ENCODE measurements around the gene CSF3R.

The CSF3R gene

GRCh38 chr1:36466370-36467026 is 16.2 kb downstream of the CSF3R start:
- Mint-ChIP-seq H3K4me1 (peaks cover 17% of the 10 kb centered on the region), H3K27me3 (no peaks in the 10 kb centered on the region), H3K4me3 (no peak overlapping the region), H3K36me3 (no peaks in the 10 kb centered on the region), H3K27ac (no peak overlapping the region), H3K9me3 (no peaks in the 10 kb centered on the region)
- no peak for DNase-seq (ENCODE audit: low spot score in 2 of 2)
- no peak for ATAC-seq (ENCODE audit: low read depth)

- Mint-ChIP-seq H3K27ac (peak overlapping the region; percentile 89), H3K36me3 (peaks cover 3% of the 10 kb centered on the region), H3K4me1 (peaks cover 20% of the 10 kb centered on the region), H3K9me3 (no peaks in the 10 kb centered on the region), H3K4me3 (no peak overlapping the region), H3K27me3 (no peaks in the 10 kb centered on the region)
- DNase-seq (ENCODE audit: low spot score in 2 of 2) (no peak), ATAC-seq (ENCODE audit: low read depth) (no peak)
Observed at GRCh38 chr1:36465731-36466369, 16.9 kb downstream of the CSF3R start.

- peak; percentile 51 for ATAC-seq (ENCODE audit: low read depth)
Observed at GRCh38 chr1:36464605-36465393, 17.9 kb downstream of the CSF3R start.

GRCh38 chr1:36463803-36464604 is 18.7 kb downstream of the CSF3R start, which contains the start of gene MRPS15:
Gene MRPS15 (minus strand): TSS chr1:36464384. CDS start chr1:36464275, 109 bp downstream.
- peak within 1 kb of the TSS; percentile 96 for H3K4me3 Mint-ChIP-seq
- no peaks in the 10 kb centered on the region for H3K9me3 Mint-ChIP-seq
- DNase-seq (ENCODE audit: low spot score in 2 of 2) (peak; percentile 93), ATAC-seq (ENCODE audit: low read depth) (peak; percentile 97)
- H3K4me1 Mint-ChIP-seq, result peaks cover 24% of the 10 kb centered on the region
- H3K36me3 Mint-ChIP-seq, result peaks cover 10% of the 10 kb centered on the region
- H3K27ac Mint-ChIP-seq, result peak within 1 kb of the TSS; percentile 89
- no peaks in the 10 kb centered on the region for H3K27me3 Mint-ChIP-seq

More at GRCh38 chr1:36464605-36465393, 17.9 kb downstream of the CSF3R start:
- Mint-ChIP-seq H3K9me3 (no peaks in the 10 kb centered on the region), H3K27ac (peak overlapping the region; percentile 89), H3K4me1 (peaks cover 20% of the 10 kb centered on the region), H3K36me3 (peaks cover 6% of the 10 kb centered on the region), H3K4me3 (peak overlapping the region; percentile 96), H3K27me3 (no peaks in the 10 kb centered on the region)
- no peak for DNase-seq (ENCODE audit: low spot score in 2 of 2)

GRCh38 chr1:36463463-36463802 is 19.3 kb downstream of the CSF3R start:
- H3K4me3 Mint-ChIP-seq, result peak overlapping the region; percentile 96
- peaks cover 24% of the 10 kb centered on the region for H3K4me1 Mint-ChIP-seq
- no peaks in the 10 kb centered on the region for H3K9me3 Mint-ChIP-seq
- no peak for ATAC-seq (ENCODE audit: low read depth)
- DNase-seq (ENCODE audit: low spot score in 2 of 2), result no peak
- H3K27me3 Mint-ChIP-seq, result no peaks in the 10 kb centered on the region
- H3K36me3 Mint-ChIP-seq, result peaks cover 14% of the 10 kb centered on the region
- peak overlapping the region; percentile 89 for H3K27ac Mint-ChIP-seq

GRCh38 chr1:36458910-36459309 is 23.8 kb downstream of the CSF3R start:
- H3K4me3 Mint-ChIP-seq, result no peak overlapping the region
- DNase-seq (ENCODE audit: low spot score in 2 of 2), result no peak
- peaks cover 17% of the 10 kb centered on the region for H3K4me1 Mint-ChIP-seq
- no peaks in the 10 kb centered on the region for H3K27me3 Mint-ChIP-seq
- no peak overlapping the region for H3K27ac Mint-ChIP-seq
- ATAC-seq (ENCODE audit: low read depth), result no peak
- peaks cover 24% of the 10 kb centered on the region for H3K36me3 Mint-ChIP-seq
- H3K9me3 Mint-ChIP-seq, result no peaks in the 10 kb centered on the region

GRCh38 chr1:36457691-36458090 is 25.0 kb downstream of the CSF3R start:
- H3K4me1 Mint-ChIP-seq, result peaks cover 10% of the 10 kb centered on the region
- ATAC-seq (ENCODE audit: low read depth) (no peak), DNase-seq (ENCODE audit: low spot score in 2 of 2) (no peak)
- no peaks in the 10 kb centered on the region for H3K27me3 Mint-ChIP-seq
- no peaks in the 10 kb centered on the region for H3K9me3 Mint-ChIP-seq
- peaks cover 24% of the 10 kb centered on the region for H3K36me3 Mint-ChIP-seq
- no peak overlapping the region for H3K27ac Mint-ChIP-seq
- H3K4me3 Mint-ChIP-seq, result no peak overlapping the region

- ATAC-seq (ENCODE audit: low read depth), result no peak
- no peak for DNase-seq (ENCODE audit: low spot score in 2 of 2)
- Mint-ChIP-seq H3K36me3 (peaks cover 24% of the 10 kb centered on the region), H3K4me1 (peaks cover 13% of the 10 kb centered on the region), H3K9me3 (no peaks in the 10 kb centered on the region), H3K4me3 (no peak overlapping the region), H3K27me3 (no peaks in the 10 kb centered on the region), H3K27ac (no peak overlapping the region)
Observed at GRCh38 chr1:36456391-36456928, 26.3 kb downstream of the CSF3R start.

- no peak overlapping the region for H3K27ac Mint-ChIP-seq
- no peaks in the 10 kb centered on the region for H3K9me3 Mint-ChIP-seq
Observed at GRCh38 chr1:36455386-36455785, 27.3 kb downstream of the CSF3R start.

GRCh38 chr1:36453600-36454388 is 28.9 kb downstream of the CSF3R start:
- H3K9me3 Mint-ChIP-seq, result no peaks in the 10 kb centered on the region
- H3K36me3 Mint-ChIP-seq, result peaks cover 14% of the 10 kb centered on the region
- no peak for DNase-seq (ENCODE audit: low spot score in 2 of 2)
- no peak for ATAC-seq (ENCODE audit: low read depth)
- peaks cover 7% of the 10 kb centered on the region for H3K4me1 Mint-ChIP-seq
- H3K27ac Mint-ChIP-seq, result peak overlapping the region; percentile 6
- no peak overlapping the region for H3K4me3 Mint-ChIP-seq
- no peaks in the 10 kb centered on the region for H3K27me3 Mint-ChIP-seq

More at GRCh38 chr1:36455386-36455785, 27.3 kb downstream of the CSF3R start:
- ATAC-seq (ENCODE audit: low read depth) (no peak), DNase-seq (ENCODE audit: low spot score in 2 of 2) (no peak)
- peaks cover 11% of the 10 kb centered on the region for H3K4me1 Mint-ChIP-seq
- H3K4me3 Mint-ChIP-seq, result no peak overlapping the region
- H3K36me3 Mint-ChIP-seq, result peaks cover 19% of the 10 kb centered on the region
- no peaks in the 10 kb centered on the region for H3K27me3 Mint-ChIP-seq

GRCh38 chr1:36453051-36453450 is 29.7 kb downstream of the CSF3R start:
- H3K27ac Mint-ChIP-seq, result no peak overlapping the region
- H3K4me1 Mint-ChIP-seq, result peaks cover 7% of the 10 kb centered on the region

GRCh38 chr1:36450919-36451305 is 31.8 kb downstream of the CSF3R start:
- no peaks in the 10 kb centered on the region for H3K9me3 Mint-ChIP-seq
- H3K4me1 Mint-ChIP-seq, result peaks cover 7% of the 10 kb centered on the region
- H3K4me3 Mint-ChIP-seq, result peak overlapping the region; percentile 92
- no peaks in the 10 kb centered on the region for H3K27me3 Mint-ChIP-seq
- peaks cover 7% of the 10 kb centered on the region for H3K36me3 Mint-ChIP-seq
- ATAC-seq (ENCODE audit: low read depth) (no peak), DNase-seq (ENCODE audit: low spot score in 2 of 2) (no peak)
- peak overlapping the region; percentile 95 for H3K27ac Mint-ChIP-seq

More at GRCh38 chr1:36453051-36453450, 29.7 kb downstream of the CSF3R start:
- no peaks in the 10 kb centered on the region for H3K9me3 Mint-ChIP-seq
- H3K36me3 Mint-ChIP-seq, result peaks cover 11% of the 10 kb centered on the region
- no peak for DNase-seq (ENCODE audit: low spot score in 2 of 2)
- no peaks in the 10 kb centered on the region for H3K27me3 Mint-ChIP-seq
- no peak for ATAC-seq (ENCODE audit: low read depth)
- H3K4me3 Mint-ChIP-seq, result no peak overlapping the region
